Ovary (tissue), 9 donors: ENCODE data around the gene AUTS2. TPM values are rescaled to one million over a fixed set of nuclear protein-coding genes. Genes with fewer than 3 reads are reported as not detected.

Experiments used
- DNase-seq, 5 donors: peaks; one replicate each; pipeline ENCODE4 v3.0.0-alpha.2; 2019 to 2020
- H3K27ac ChIP-seq, 2 donors: fragments of 200-600 bp; one replicate each; pipeline versions ENCODE4 v1.5.1 to v1.8.0; 2019 to 2022
- H3K27me3 ChIP-seq: fragments of 200-600 bp; one replicate; pipeline ENCODE4 v1.8.0; 2022
- H3K36me3 ChIP-seq: fragments of 200-600 bp; sonication (generic); one replicate; pipeline ENCODE4 v1.5.1; 2019
- H3K4me1 ChIP-seq: one replicate; pipeline ENCODE4 v1.8.1; 2013; ENCODE audit warnings: mild to moderate bottlenecking, moderate library complexity; ENCODE audit not compliant: insufficient read depth
- H3K4me3 ChIP-seq: fragments of 200-600 bp; sonication (generic); one replicate; pipeline ENCODE4 v1.5.1; 2017
- H3K9me3 ChIP-seq, 2 donors: fragments of 200-600 bp in 1 of 2; sonication (generic) in 1 of 2; one replicate each; pipeline versions ENCODE4 v1.5.1 to v1.8.1; 2013 to 2019; ENCODE audit warnings: mild to moderate bottlenecking in 1 of 2, moderate library complexity in 1 of 2
- CTCF ChIP-seq, 3 donors: fragments of 450-650 bp in 2 of 3; fragments of 200-600 bp in 1 of 3; IDR thresholded peaks; one replicate each; pipeline versions ENCODE4 v1.5.1 to v1.8.0; 2016 to 2022; ENCODE audit warnings: antibody characterized with exemption in 3 of 3, mild to moderate bottlenecking in 1 of 3
- EP300 ChIP-seq: sonication (generic); formaldehyde crosslinking; IDR thresholded peaks from one replicate; pipeline ENCODE4 v1.6.1; 2017; ENCODE audit warnings: antibody characterized with exemption
- POLR2A ChIP-seq: fragments of 450-650 bp; IDR thresholded peaks from one replicate; pipeline ENCODE4 v1.6.1; 2017; ENCODE audit warnings: antibody characterized with exemption, mild to moderate bottlenecking, moderate library complexity
- WGBS, 3 donors: extraction: QIAGEN DNeasy Blood & Tissue Kit in 1 of 3; methylation state at CpG; one replicate each; pipeline versions ENCODE4 v1.1.5 to v1.1.7; 2013 to 2017; 5-methylcytosine and 5-hydroxymethylcytosine counted together
- intact Hi-C, 4 donors: fragments of 100-400 bp; cut with DNase I; formaldehyde crosslinking; loops; one replicate each; pipeline versions ENCODE4 v1.11.0 to v1.15.1; 2022 to 2023
- polyA plus RNA-seq, 2 donors: library from polyadenylated mRNA; stranded (reverse); fragments of 200-250 nt in 1 of 2; fragments of 350-450 nt in 1 of 2; fragmentation: Illumina TruSeq in 1 of 2; extraction: RNeasy Lipid Tissue Mini Kit (QIAGEN cat#74804) in 1 of 2; gene quantifications; one replicate each; pipeline ENCODE4 v1.2.3, GENCODE V29; 2013 to 2014
- total RNA-seq, 7 donors: library from RNA; depleted of rRNA in 2 of 7; stranded (reverse); fragments of >200 nt in 2 of 7; fragmentation: NEBNext Ultra II Directional in 3 of 7; extraction: Animal tissue kit (Norgen Biotek cat#: 25700) in 3 of 7; gene quantifications; one replicate each; pipeline versions ENCODE4 v1.1.0 to v1.2.4, GENCODE V29; 2016 to 2023
- donor health status: DM: no; HTN: no; CAD: no; lungs with moderate emphysema.
- donor health status: DM: no; HTN: no; CAD: no.
- donor health status: Bipolar disorder and iron deficiency.
- donor health status: DM: yes; HTN: yes; CAD: no.
- donor health status: DM: no; HTN: no; CAD: no.
- donor health status: DM: yes; HTN: yes; CAD: no.

AUTS2 gene
- total and polyA plus RNA-seq, 9 donors = 18.3 to 60.9 (median 44.9) TPM

GRCh38 chr7:70334871-70335270, 736.6 kb downstream of the AUTS2 start:
- no peak for DNase-seq
- 89 to 97% (median 92%) methylated on average over 2 of the region's 2 CpGs for WGBS, 3 donors
- no peak overlapping the region for H3K4me3 ChIP-seq
- H3K27me3 ChIP-seq = no peaks in the 10 kb centered on the region
- intact Hi-C loops = no loop called here
- TF ChIP-seq POLR2A = no peak
- no peaks in the 10 kb centered on the region for H3K9me3 ChIP-seq
- no peaks in the 10 kb centered on the region for H3K36me3 ChIP-seq
- H3K4me1 ChIP-seq = no peaks in the 10 kb centered on the region
- H3K27ac ChIP-seq = no peak overlapping the region

- H3K27ac ChIP-seq = no peak overlapping the region
- H3K4me3 ChIP-seq = no peak overlapping the region
- H3K9me3 ChIP-seq = no peaks in the 10 kb centered on the region
- DNase-seq = no peak
- H3K36me3 ChIP-seq = no peaks in the 10 kb centered on the region
- no peaks in the 10 kb centered on the region for H3K4me1 ChIP-seq
- 92 to 98% (median 96%) methylated on average over 3 of the region's 3 CpGs for WGBS, 3 donors
- H3K27me3 ChIP-seq = no peaks in the 10 kb centered on the region
- intact Hi-C loops = no loop called here
- TF ChIP-seq POLR2A (no peak), CTCF (IDR thresholded peaks at IDR 0.05) (no peak), EP300 (no peak)
Measured at GRCh38 chr7:70336536-70336935, 738.3 kb downstream of the AUTS2 start.

- intact Hi-C loops = no loop called here
Measured at GRCh38 chr7:70338015-70338414, 739.7 kb downstream of the AUTS2 start.

GRCh38 chr7:70340236-70340635, 742.0 kb downstream of the AUTS2 start:
- no peaks in the 10 kb centered on the region for H3K9me3 ChIP-seq
- 96 to 98% (median 97%) methylated on average over 3 of the region's 3 CpGs for WGBS, 3 donors

More at GRCh38 chr7:70338015-70338414, 739.7 kb downstream of the AUTS2 start:
- no peak for DNase-seq
- Histone ChIP-seq H3K4me1 (no peaks in the 10 kb centered on the region), H3K9me3 (no peaks in the 10 kb centered on the region), H3K27me3 (no peaks in the 10 kb centered on the region), H3K27ac (no peak overlapping the region), H3K4me3 (no peak overlapping the region), H3K36me3 (no peaks in the 10 kb centered on the region)
- 83 to 94% (median 84%) methylated on average over 1 of the region's 1 CpG for WGBS, 3 donors
- TF ChIP-seq EP300 (no peak), CTCF (IDR thresholded peaks at IDR 0.05) (no peak), POLR2A (no peak)

GRCh38 chr7:70341446-70341845, 743.2 kb downstream of the AUTS2 start:
- Histone ChIP-seq H3K27me3 (no peaks in the 10 kb centered on the region), H3K9me3 (no peaks in the 10 kb centered on the region), H3K4me1 (no peaks in the 10 kb centered on the region), H3K4me3 (no peak overlapping the region), H3K36me3 (no peaks in the 10 kb centered on the region), H3K27ac (no peak overlapping the region)
- WGBS, 3 donors = 94 to 98% (median 96%) methylated on average over 2 of the region's 2 CpGs
- intact Hi-C loops = no loop called here
- TF ChIP-seq EP300 (no peak), CTCF (IDR thresholded peaks at IDR 0.05) (no peak), POLR2A (no peak)
- no peak for DNase-seq

More at GRCh38 chr7:70340236-70340635, 742.0 kb downstream of the AUTS2 start:
- H3K36me3 ChIP-seq = no peaks in the 10 kb centered on the region
- no peak overlapping the region for H3K4me3 ChIP-seq
- no peak overlapping the region for H3K27ac ChIP-seq
- no peak for TF ChIP-seq EP300
- no peak for TF ChIP-seq CTCF (IDR thresholded peaks at IDR 0.05)
- TF ChIP-seq POLR2A = no peak
- no peaks in the 10 kb centered on the region for H3K4me1 ChIP-seq
- intact Hi-C loops = no loop called here
- no peak for DNase-seq
- H3K27me3 ChIP-seq = no peaks in the 10 kb centered on the region
